HepG2 (cell line): Measurements from ENCODE around the gene NRAP.

ENCODE experiments used
- CTCF ChIP-seq: sonication (generic); formaldehyde crosslinking; IDR thresholded peaks from 2 replicates; pipeline ENCODE4 v1.5.0; 2020; ENCODE audit warnings: mild to moderate bottlenecking, missing genetic modification reagents, moderate library complexity
- FOXA3 ChIP-seq: IDR thresholded peaks from 2 replicates; pipeline ENCODE4 v1.6.1; 2016; ENCODE audit warnings: missing genetic modification reagents, missing compliant biosample characterization
- FOXJ3 ChIP-seq: sonication (generic); formaldehyde crosslinking; IDR thresholded peaks from 2 replicates; pipeline ENCODE4 v1.4.0; 2020; ENCODE audit warnings: missing genetic modification reagents, mild to moderate bottlenecking, borderline replicate concordance
- KDM4B ChIP-seq: sonication (generic); formaldehyde crosslinking; IDR thresholded peaks from 2 replicates; pipeline ENCODE4 v1.4.0; 2020; ENCODE audit warnings: missing genetic modification reagents
- LCORL ChIP-seq, 2 experiments: fragments of 450-650 bp in 1 of 2; sonication (generic) in 1 of 2; formaldehyde crosslinking in 1 of 2; IDR thresholded peaks; 2 replicates each; pipeline versions ENCODE4 v1.5.0 to v1.6.1; 2017 to 2020; ENCODE audit warnings: antibody characterized with exemption in 1 of 2, missing genetic modification reagents in 1 of 2
- PHB2 ChIP-seq: fragments of 450-650 bp; IDR thresholded peaks from 2 replicates; pipeline ENCODE4 v1.6.1; 2018; ENCODE audit not compliant: partially characterized antibody
- PRDM15 ChIP-seq: sonication (generic); formaldehyde crosslinking; IDR thresholded peaks from 2 replicates; pipeline ENCODE4 v1.4.0; 2020; ENCODE audit warnings: missing genetic modification reagents
- TGIF2 ChIP-seq: IDR thresholded peaks from 2 replicates; pipeline ENCODE4 v1.6.1; 2016; ENCODE audit warnings: control low read depth, missing compliant biosample characterization
- YY1 ChIP-seq: IDR thresholded peaks from 2 replicates; pipeline ENCODE4 v1.6.1; 2011; ENCODE audit warnings: low read length, low read depth, moderate library complexity, mild to moderate bottlenecking; ENCODE audit not compliant: insufficient read depth, insufficient replicate concordance
- ZKSCAN1 ChIP-seq: fragments of 150-350 bp; IDR thresholded peaks from 2 replicates; pipeline ENCODE4 v1.6.1; 2014; ENCODE audit warnings: low read length
- ZNF839 ChIP-seq: sonication (generic); formaldehyde crosslinking; IDR thresholded peaks from 2 replicates; pipeline ENCODE4 v1.4.0; 2020; ENCODE audit warnings: missing genetic modification reagents, mild to moderate bottlenecking, borderline replicate concordance
- ZSCAN22 ChIP-seq: sonication (generic); formaldehyde crosslinking; IDR thresholded peaks from 2 replicates; pipeline ENCODE4 v1.4.0; 2020; ENCODE audit warnings: mild to moderate bottlenecking, missing genetic modification reagents
- TF ChIP-seq, protein P1 (sequence below): sonication (generic); formaldehyde crosslinking; conservative IDR thresholded peaks from 2 replicates; pipeline ENCODE4 v1.4.0; 2020; ENCODE audit warnings: missing genetic modification reagents

GRCh38 chr10:113651898-113652297, 11.9 kb downstream of the NRAP start:
- no peak for TF ChIP-seq LCORL (IDR thresholded peaks at IDR 0.05)
- TF ChIP-seq LCORL (CRISPR knock-in tag; IDR thresholded peaks at IDR 0.05) = no peak
- no peak for TF ChIP-seq KDM4B (CRISPR knock-in tag)
- no peak for TF ChIP-seq FOXJ3
- no peak for TF ChIP-seq ZSCAN22 (CRISPR knock-in tag)
- TF ChIP-seq PHB2 = no peak
- TF ChIP-seq ZKSCAN1 = no peak
- TF ChIP-seq CTCF = no peak
- no peak for TF ChIP-seq ZNF839
- no peak for TF ChIP-seq TGIF2 (CRISPR knock-in tag)
- no peak for TF ChIP-seq FOXA3
- no peak for TF ChIP-seq YY1
- TF ChIP-seq, protein P1, sequence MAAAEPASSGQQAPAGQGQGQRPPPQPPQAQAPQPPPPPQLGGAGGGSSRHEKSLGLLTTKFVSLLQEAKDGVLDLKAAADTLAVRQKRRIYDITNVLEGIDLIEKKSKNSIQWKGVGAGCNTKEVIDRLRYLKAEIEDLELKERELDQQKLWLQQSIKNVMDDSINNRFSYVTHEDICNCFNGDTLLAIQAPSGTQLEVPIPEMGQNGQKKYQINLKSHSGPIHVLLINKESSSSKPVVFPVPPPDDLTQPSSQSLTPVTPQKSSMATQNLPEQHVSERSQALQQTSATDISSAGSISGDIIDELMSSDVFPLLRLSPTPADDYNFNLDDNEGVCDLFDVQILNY (CRISPR knock-in tag) = no peak
- TF ChIP-seq PRDM15 (CRISPR knock-in tag) = no peak
